Neutrophil (primary cell): ENCODE measurements around the gene FGFBP1.

Source experiments
- H3K27ac ChIP-seq: fragments of 200-600 bp; sonication (generic); 2 replicates; pipeline ENCODE4 v1.5.1; 2016; ENCODE audit warnings: mild to moderate bottlenecking, moderate library complexity
- H3K27me3 ChIP-seq: fragments of 200-600 bp; sonication (generic); 2 replicates; pipeline ENCODE4 v1.6.0; 2016; ENCODE audit warnings: mild to moderate bottlenecking
- H3K36me3 ChIP-seq: fragments of 200-600 bp; sonication (generic); 2 replicates; pipeline ENCODE4 v1.5.1; 2017
- H3K4me1 ChIP-seq, 2 experiments: fragments of 200-600 bp in 1 of 2; sonication (generic) in 1 of 2; 1 replicate in 1 of 2; 2 replicates in 1 of 2; pipeline versions ENCODE4 v1.5.1 to v1.6.1; 2013 to 2016; ENCODE audit warnings: low read depth in 1 of 2, low read length in 1 of 2, mild to moderate bottlenecking in 1 of 2, moderate library complexity in 1 of 2; ENCODE audit not compliant: control insufficient read depth in 1 of 2, insufficient read depth in 1 of 2
- H3K4me3 ChIP-seq, 2 experiments: fragments of 200-600 bp in 1 of 2; sonication (generic) in 1 of 2; 1 replicate in 1 of 2; 2 replicates in 1 of 2; pipeline ENCODE4 v1.5.1; 2013 to 2016; ENCODE audit warnings: low read depth in 1 of 2, low read length in 1 of 2, mild to moderate bottlenecking in 1 of 2, moderate library complexity in 1 of 2
- H3K9me3 ChIP-seq: fragments of 200-600 bp; sonication (generic); 2 replicates; pipeline ENCODE4 v1.5.1; 2016
- TF ChIP-seq, protein P1 (sequence below): fragments of 200-600 bp; sonication (generic); IDR thresholded peaks from 2 replicates; pipeline ENCODE4 v1.5.1; 2016; ENCODE audit warnings: antibody characterized with exemption

Gene FGFBP1

DNA sequence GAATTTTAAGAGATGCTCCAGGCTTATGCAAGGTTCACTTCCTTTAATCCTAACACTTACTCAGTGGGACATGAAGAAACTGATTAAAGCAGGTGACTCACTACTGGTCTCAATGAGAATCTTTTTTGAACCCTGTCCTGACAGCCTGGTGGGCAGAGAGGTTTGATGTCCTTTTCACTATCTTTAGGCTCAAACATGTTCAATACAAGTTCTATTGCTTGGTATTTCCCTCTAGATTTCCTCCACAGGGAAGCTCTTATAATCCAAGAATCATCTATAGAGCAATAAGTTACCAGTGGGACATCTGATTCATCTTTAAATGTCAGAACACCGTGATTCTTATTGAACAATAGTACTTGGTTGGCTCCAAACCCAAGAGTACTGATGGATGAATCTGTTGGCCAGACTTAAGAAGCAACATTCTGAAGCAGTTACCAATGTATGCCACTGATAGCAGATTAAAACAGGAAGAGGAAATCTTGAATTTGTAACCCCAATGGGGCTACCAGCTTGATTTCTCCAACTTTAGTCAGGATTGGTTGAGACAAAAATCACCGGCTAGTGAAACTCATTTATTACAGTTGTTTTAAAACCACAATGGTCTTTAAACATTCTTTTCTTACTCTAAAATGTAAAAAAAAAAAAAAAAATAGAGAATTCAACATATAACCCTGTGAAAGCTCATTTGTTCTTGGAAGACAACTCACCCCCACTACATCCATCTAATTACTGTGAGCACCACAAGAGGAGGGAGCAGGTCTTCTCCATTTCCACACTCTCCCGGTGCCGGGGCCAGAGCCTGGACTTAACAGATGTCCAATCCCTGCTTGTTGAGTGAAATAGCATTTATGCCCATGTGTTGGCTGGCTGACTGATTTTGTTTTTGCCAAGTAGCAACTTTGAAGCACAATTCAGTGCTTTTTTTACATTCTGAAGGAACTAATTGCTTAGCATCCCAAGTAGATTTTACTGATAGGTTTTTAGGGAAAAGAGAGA is 43.3 kb downstream of the FGFBP1 start:
- peaks cover 7 to 27% of the 10 kb centered on the region in 2 experiments for H3K4me1 ChIP-seq
- no peaks in the 10 kb centered on the region for H3K9me3 ChIP-seq
- no peak overlapping the region for H3K4me3 ChIP-seq
- H3K27me3 ChIP-seq: no peaks in the 10 kb centered on the region
- TF ChIP-seq, protein P1, sequence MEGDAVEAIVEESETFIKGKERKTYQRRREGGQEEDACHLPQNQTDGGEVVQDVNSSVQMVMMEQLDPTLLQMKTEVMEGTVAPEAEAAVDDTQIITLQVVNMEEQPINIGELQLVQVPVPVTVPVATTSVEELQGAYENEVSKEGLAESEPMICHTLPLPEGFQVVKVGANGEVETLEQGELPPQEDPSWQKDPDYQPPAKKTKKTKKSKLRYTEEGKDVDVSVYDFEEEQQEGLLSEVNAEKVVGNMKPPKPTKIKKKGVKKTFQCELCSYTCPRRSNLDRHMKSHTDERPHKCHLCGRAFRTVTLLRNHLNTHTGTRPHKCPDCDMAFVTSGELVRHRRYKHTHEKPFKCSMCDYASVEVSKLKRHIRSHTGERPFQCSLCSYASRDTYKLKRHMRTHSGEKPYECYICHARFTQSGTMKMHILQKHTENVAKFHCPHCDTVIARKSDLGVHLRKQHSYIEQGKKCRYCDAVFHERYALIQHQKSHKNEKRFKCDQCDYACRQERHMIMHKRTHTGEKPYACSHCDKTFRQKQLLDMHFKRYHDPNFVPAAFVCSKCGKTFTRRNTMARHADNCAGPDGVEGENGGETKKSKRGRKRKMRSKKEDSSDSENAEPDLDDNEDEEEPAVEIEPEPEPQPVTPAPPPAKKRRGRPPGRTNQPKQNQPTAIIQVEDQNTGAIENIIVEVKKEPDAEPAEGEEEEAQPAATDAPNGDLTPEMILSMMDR: no peak
- H3K36me3 ChIP-seq: no peaks in the 10 kb centered on the region
- H3K27ac ChIP-seq: no peak overlapping the region

DNA sequence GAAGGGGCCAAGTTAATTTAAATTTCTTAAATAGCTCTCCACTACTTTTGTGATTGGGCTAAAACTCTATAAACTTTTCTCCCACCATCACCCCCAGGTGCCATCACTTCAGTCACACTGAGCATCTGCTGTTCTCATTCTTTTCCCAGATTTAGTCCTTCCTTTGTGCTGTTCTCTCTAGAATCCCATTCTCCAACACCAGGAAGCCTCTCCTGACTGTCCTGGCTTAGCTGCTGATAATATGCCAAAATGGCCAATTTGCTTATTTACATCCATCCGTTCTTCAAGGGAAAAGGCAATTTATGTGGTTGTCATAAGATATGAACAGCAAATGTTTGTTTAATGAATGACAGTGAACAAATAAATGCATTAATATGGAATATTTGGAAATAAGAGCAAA is 44.1 kb downstream of the FGFBP1 start:
- H3K9me3 ChIP-seq: no peaks in the 10 kb centered on the region
- H3K4me3 ChIP-seq: no peak overlapping the region
- no peaks in the 10 kb centered on the region for H3K27me3 ChIP-seq
- no peaks in the 10 kb centered on the region for H3K36me3 ChIP-seq
- H3K27ac ChIP-seq: no peak overlapping the region
- TF ChIP-seq, protein P1: no peak
- peaks cover 7 to 24% of the 10 kb centered on the region in 2 experiments for H3K4me1 ChIP-seq

DNA sequence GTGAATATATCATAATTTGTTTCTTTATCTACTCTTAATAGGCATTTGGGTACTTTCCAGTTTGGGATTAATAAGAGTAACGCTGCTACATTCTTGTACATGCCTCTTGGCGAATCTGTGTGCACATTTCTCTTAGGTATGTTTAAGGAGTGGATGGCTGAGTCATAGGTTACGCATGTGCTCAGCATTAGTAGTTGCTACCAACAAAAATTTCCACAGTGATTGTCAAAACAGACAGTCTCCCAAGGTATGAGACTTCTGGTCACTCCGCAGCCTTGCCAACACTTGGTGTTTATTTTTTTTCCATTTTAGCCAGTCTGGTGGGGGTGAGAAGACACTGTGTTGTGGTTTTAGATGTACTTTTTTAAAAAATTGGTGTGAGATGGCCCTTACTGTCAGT is 44.6 kb downstream of the FGFBP1 start:
- Histone ChIP-seq H3K9me3 (no peaks in the 10 kb centered on the region), H3K27ac (no peak overlapping the region), H3K36me3 (no peaks in the 10 kb centered on the region), H3K27me3 (no peaks in the 10 kb centered on the region), H3K4me1 (peaks cover 4 to 20% of the 10 kb centered on the region in 2 experiments), H3K4me3 (no peak overlapping the region)
- TF ChIP-seq, protein P1: no peak

DNA sequence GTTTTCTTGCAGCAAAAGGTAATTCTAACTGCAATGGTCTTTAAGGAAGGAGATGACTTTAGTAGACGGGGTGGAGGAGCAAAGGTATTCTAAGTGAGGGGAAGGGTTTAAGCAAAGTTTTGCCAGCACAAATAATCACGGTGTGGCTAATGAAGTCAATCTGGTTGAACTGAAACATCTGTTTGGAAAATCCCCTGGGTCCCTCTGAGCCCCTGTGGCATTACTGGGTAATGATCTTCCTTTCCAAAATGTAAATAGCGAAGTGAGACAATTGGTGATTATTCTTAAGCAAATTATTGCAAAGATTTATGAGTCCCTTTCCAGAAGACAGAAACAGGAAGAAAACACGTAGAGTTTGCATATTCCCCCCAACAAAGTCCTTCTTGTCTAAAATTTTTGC is 47.2 kb downstream of the FGFBP1 start:
- Histone ChIP-seq H3K27me3 (no peaks in the 10 kb centered on the region), H3K27ac (peak overlapping the region; percentile 6), H3K4me1 (peaks cover 5 to 21% of the 10 kb centered on the region in 2 experiments), H3K4me3 (no peak overlapping the region), H3K36me3 (no peaks in the 10 kb centered on the region), H3K9me3 (no peaks in the 10 kb centered on the region)
- TF ChIP-seq, protein P1: no peak

DNA sequence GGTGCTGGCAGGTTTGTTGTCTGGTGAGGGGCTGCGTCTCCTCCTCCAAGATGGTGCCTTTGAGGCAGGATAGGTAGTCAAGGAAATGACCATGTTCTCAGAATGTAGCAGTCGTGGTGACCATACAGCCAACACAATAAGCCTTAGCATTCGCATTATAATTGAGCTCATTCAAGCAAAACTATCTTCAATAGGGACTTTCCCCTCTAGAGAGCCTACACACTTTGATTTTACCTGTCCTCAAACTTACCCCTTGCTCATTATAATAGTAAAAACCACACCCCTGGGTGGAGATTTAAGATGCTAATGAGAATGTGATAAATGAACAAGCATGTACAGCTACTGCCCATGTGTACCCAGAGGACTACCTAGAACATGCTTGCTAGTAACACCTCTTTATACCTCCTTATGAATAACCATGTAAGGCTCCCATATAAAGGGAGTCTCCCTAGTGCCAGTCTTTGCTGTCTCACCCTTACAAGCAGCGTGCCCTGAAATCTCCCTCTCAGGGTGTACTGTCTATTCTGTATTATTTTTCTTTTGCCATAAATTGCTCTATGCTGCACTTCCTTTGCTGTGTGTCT is 48.2 kb downstream of the FGFBP1 start:
- H3K4me1 ChIP-seq: peaks cover 5 to 21% of the 10 kb centered on the region in 2 experiments
- no peak overlapping the region for H3K4me3 ChIP-seq
- no peak overlapping the region for H3K27ac ChIP-seq
- TF ChIP-seq, protein P1: no peak
- no peaks in the 10 kb centered on the region for H3K9me3 ChIP-seq
- H3K36me3 ChIP-seq: no peaks in the 10 kb centered on the region
- no peaks in the 10 kb centered on the region for H3K27me3 ChIP-seq
